ENCODE results near the gene MAML2. TPM values are rescaled to one million over a fixed set of nuclear protein-coding genes. Genes with fewer than 3 reads are reported as not detected.
A peak's percentile ranks its signal among the peaks of the same experiment; 100 is the strongest.

Gene MAML2
- total and polyA plus RNA-seq, 8 donors = 1.3 to 22.8 (median 12.1) TPM

DNA sequence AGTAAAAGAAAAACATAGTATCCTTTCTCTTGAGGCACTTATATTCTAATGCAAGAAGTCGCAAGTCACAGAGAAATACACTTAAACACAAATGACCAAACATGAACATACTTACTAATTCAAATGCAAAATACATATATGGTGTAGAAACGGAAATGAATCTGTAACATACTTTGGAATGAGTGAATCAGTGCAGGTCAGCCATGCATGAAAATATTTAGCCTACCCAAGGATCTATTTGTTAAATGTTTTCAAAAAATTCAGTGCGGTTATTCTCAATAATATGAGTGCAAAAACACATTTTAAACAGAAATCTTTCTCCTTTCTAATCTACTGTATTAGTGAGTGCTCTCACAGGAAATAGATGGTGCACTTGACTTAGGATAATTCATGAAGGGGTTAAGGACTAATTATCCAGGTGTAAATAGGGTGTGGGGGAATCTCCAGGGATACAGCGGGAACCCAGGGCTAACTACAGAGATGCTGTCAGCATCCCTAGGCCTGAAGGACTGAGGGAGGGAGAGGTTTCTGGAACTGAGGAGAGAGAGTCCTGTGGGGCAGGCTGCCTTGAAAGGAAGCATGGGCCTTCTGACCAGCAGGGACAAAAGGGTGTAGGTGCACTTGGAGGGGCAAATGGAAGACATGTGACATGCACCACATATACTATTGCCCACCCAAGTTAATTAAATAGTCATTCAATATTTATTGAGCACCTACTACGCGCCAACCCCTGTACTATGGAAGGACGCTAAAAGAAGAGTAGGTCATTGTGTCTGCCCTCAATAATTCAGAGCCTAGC lies 139.2 kb downstream of the MAML2 start:
- intact Hi-C loops (cut with DNase I; ENCODE audit: low total_unique reads) = no loop called here
- WGBS, 5 donors = 95 to 98% (median 96%) methylated on average over 7 of the region's 7 CpGs
- TF ChIP-seq POLR2AphosphoS5 (IDR thresholded peaks at IDR 0.05) = no peak
- TF ChIP-seq POLR2A (IDR thresholded peaks at IDR 0.05) = no peak
- TF ChIP-seq EP300 (IDR thresholded peaks at IDR 0.05) = no peak
- Histone ChIP-seq H3K9me3 (no peaks in the 10 kb centered on the region), H3K27ac (no peak overlapping the region), H3K4me1 (peaks cover 5 to 51% (median 22%) of the 10 kb centered on the region in 4 donors), H3K4me3 (no peak overlapping the region), H3K36me3 (no peaks in the 10 kb centered on the region), H3K27me3 (no peaks in the 10 kb centered on the region)
- no peak for DNase-seq

DNA sequence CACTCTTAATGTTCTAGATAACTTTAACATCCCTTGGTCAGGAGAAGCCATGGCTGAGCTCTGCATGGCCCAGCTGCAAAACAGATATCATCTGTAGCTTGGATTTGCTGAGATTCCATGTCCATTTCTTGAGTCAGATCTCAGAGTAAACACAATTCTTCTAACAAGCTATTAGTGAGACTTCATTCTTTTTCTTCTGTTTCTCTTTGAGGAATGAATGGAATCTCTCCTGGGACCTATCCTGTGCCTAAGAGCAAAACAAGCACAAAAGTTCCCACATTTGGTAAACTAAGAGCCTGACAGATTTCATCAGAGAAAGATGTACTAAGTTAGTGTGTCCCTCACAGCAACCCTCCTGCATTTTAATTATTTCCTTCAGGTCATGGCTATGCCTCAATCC lies 142.8 kb downstream of the MAML2 start:
- no peak for DNase-seq
- Histone ChIP-seq H3K36me3 (no peaks in the 10 kb centered on the region), H3K9me3 (no peaks in the 10 kb centered on the region), H3K27me3 (no peaks in the 10 kb centered on the region), H3K4me3 (no peak overlapping the region), H3K4me1 (peaks cover 12 to 48% (median 25%) of the 10 kb centered on the region in 4 donors), H3K27ac (peak overlapping the region in 4 of 5 donors; percentile 43 to 61 (median 52))
- TF ChIP-seq POLR2AphosphoS5 (IDR thresholded peaks at IDR 0.05) = peak in 1 of 3 donors; percentile 12
- no peak for TF ChIP-seq POLR2A (IDR thresholded peaks at IDR 0.05)
- no peak for TF ChIP-seq CTCF (IDR thresholded peaks at IDR 0.05)
- intact Hi-C loops (cut with DNase I; ENCODE audit: low total_unique reads) = no loop called here

GRCh38 chr11:96199563-96200025 lies 143.4 kb downstream of the MAML2 start:
- Histone ChIP-seq H3K36me3 (no peaks in the 10 kb centered on the region), H3K4me1 (peaks cover 12 to 51% (median 25%) of the 10 kb centered on the region in 4 donors), H3K27ac (peak overlapping the region in 4 of 5 donors; percentile 43 to 61 (median 52)), H3K9me3 (no peaks in the 10 kb centered on the region), H3K27me3 (no peaks in the 10 kb centered on the region), H3K4me3 (no peak overlapping the region)
- intact Hi-C loops (cut with DNase I; ENCODE audit: low total_unique reads) = no loop called here
- peak in 1 of 2 donors; percentile 73 for DNase-seq
- 21 to 39% (median 33%) methylated on average over 10 of the region's 10 CpGs for WGBS, 5 donors
- no peak for TF ChIP-seq CTCF (IDR thresholded peaks at IDR 0.05)
- TF ChIP-seq POLR2AphosphoS5 (IDR thresholded peaks at IDR 0.05) = peak in 1 of 3 donors; percentile 58
- no peak for TF ChIP-seq POLR2A (IDR thresholded peaks at IDR 0.05)
- no peak for TF ChIP-seq EP300 (IDR thresholded peaks at IDR 0.05)

- Histone ChIP-seq H3K4me1 (peaks cover 12 to 54% (median 28%) of the 10 kb centered on the region in 4 donors), H3K36me3 (no peaks in the 10 kb centered on the region), H3K27me3 (no peaks in the 10 kb centered on the region), H3K4me3 (no peak overlapping the region), H3K27ac (peak overlapping the region in 3 of 5 donors; percentile 2 to 61 (median 43)), H3K9me3 (no peaks in the 10 kb centered on the region)
- TF ChIP-seq EP300 (IDR thresholded peaks at IDR 0.05) (no peak), POLR2A (IDR thresholded peaks at IDR 0.05) (no peak), CTCF (IDR thresholded peaks at IDR 0.05) (no peak), POLR2AphosphoS5 (IDR thresholded peaks at IDR 0.05) (no peak)
- 85 to 92% (median 89%) methylated on average over 4 of the region's 4 CpGs for WGBS, 5 donors
- intact Hi-C loops (cut with DNase I; ENCODE audit: low total_unique reads) = no loop called here
- no peak for DNase-seq
Observed at GRCh38 chr11:96197801-96198701, 144.9 kb downstream of the MAML2 start.

Data from stomach (tissue), 9 donors.